AG09309 (cell line): ENCODE data around the gene ENAH.

Source experiments
- DNase-seq: peaks from one replicate; pipeline ENCODE4 v3.0.0-alpha.2; 2010; ENCODE audit warnings: low read depth
- H3K4me3 ChIP-seq: 2 replicates; pipeline ENCODE4 v1.5.1; 2011; ENCODE audit warnings: mild to moderate bottlenecking, low read depth, low read length, moderate library complexity; ENCODE audit not compliant: control insufficient read depth
- TF ChIP-seq, protein P1 (sequence below): IDR thresholded peaks from 2 replicates; pipeline ENCODE4 v1.5.1; 2011; ENCODE audit warnings: mild to moderate bottlenecking, low read depth, low read length, inconsistent platforms; ENCODE audit not compliant: insufficient read depth, control insufficient read depth; ENCODE audit errors: missing control alignments

The ENAH gene

GRCh38 chr1:225691377-225691776, 38.5 kb upstream of the ENAH start:
- TF ChIP-seq, protein P1, sequence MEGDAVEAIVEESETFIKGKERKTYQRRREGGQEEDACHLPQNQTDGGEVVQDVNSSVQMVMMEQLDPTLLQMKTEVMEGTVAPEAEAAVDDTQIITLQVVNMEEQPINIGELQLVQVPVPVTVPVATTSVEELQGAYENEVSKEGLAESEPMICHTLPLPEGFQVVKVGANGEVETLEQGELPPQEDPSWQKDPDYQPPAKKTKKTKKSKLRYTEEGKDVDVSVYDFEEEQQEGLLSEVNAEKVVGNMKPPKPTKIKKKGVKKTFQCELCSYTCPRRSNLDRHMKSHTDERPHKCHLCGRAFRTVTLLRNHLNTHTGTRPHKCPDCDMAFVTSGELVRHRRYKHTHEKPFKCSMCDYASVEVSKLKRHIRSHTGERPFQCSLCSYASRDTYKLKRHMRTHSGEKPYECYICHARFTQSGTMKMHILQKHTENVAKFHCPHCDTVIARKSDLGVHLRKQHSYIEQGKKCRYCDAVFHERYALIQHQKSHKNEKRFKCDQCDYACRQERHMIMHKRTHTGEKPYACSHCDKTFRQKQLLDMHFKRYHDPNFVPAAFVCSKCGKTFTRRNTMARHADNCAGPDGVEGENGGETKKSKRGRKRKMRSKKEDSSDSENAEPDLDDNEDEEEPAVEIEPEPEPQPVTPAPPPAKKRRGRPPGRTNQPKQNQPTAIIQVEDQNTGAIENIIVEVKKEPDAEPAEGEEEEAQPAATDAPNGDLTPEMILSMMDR = no peak
- no peak for DNase-seq
- no peak overlapping the region for H3K4me3 ChIP-seq

DNA sequence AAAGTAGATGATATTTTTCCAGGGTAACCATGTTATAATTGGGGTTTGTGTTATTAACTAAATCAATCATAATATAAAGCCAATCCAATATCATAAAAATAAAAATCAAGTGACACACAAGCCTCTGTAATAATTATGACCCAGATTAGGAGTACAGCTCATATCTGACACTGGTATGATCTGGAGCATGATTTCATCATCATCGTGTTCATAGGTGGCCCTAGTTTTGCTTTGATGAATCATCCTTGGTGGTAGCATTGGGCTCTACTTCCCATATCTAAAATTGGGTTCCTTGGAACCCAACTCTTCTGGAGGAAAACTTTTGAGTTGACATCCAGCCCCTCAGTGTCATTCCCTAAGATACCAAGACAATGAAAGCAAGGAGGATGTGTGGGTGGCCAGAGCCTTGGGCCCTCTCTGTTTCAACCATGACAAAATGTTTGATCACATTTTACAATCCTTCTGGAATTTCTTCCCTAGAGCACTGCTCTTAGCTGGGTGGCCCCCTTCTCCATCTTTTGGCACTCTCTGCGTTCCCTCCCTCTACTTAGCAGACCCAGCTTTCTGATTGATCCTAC, 37.0 kb upstream of the ENAH start:
- DNase-seq = no peak
- TF ChIP-seq, protein P1 = no peak
- H3K4me3 ChIP-seq = no peak overlapping the region

DNA sequence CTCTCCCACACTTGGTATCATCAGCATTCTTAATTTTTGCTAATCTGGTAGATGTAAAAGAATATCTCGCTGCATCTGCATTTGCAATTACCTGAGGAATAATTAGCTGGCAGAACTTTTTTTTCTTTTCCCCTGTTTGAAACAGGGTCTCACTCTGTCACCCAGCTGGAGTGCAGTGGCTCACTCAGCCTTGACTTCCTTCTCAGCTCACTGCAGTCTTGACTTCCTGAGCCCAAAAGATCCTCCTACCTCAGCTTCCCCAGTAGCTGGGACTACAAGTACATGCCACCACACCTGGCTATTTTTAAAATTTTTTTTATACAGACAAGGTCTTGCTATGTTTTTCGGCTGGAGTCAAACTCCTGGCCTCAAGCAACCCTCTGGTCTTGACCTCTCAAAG, 35.4 kb upstream of the ENAH start:
- no peak overlapping the region for H3K4me3 ChIP-seq
- no peak for DNase-seq
- TF ChIP-seq, protein P1 = no peak

- TF ChIP-seq, protein P1 = no peak
- H3K4me3 ChIP-seq = no peak overlapping the region
- no peak for DNase-seq
These were observed 32.7 kb upstream of the ENAH start for GRCh38 chr1:225685476-225686176.

DNA sequence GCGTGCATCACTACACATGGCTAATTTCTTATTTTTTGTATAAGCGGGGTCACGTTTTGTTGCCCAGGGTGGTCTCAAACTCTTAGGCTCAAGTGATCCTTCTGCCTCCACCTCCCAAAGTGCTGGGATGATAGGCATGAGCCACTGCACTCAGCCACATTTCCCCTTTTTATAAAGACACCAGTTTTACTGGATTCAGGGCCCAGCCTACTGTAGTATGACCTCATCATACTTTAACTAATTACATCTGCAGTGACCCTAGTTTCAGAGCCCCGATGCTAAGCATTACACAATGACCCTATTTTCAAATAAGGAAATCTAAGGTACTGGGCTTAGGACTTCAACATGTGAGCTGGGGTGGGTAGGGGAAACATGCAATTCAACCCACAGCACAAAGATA, 31.8 kb upstream of the ENAH start:
- no peak overlapping the region for H3K4me3 ChIP-seq
- TF ChIP-seq, protein P1 = no peak
- no peak for DNase-seq

- no peak for DNase-seq
- no peak overlapping the region for H3K4me3 ChIP-seq
- TF ChIP-seq, protein P1 = no peak
These were observed 28.3 kb upstream of the ENAH start for GRCh38 chr1:225681231-225681630.

DNA sequence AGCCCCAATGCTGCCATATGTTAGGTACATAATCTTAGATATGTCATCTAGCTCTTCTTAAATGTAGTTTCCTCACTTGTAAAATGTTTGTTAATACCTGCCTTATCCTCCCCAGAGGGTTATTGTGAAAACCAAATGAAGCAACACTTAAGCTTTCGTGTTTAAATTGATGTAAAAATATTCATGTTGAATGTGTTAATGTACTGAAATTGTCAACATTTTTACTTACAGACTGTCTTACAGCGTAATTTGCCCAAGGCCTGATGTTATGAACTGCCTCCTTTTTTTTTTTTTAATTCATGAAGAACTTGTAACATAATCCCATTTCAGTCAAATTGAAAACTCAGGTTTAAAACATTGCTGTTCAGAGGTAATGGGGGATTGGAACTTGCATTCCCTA, 25.6 kb upstream of the ENAH start:
- TF ChIP-seq, protein P1 = no peak
- H3K4me3 ChIP-seq = no peak overlapping the region
- no peak for DNase-seq
